ENCODE measurements around the gene HOXB1.

Gene HOXB1

DNA sequence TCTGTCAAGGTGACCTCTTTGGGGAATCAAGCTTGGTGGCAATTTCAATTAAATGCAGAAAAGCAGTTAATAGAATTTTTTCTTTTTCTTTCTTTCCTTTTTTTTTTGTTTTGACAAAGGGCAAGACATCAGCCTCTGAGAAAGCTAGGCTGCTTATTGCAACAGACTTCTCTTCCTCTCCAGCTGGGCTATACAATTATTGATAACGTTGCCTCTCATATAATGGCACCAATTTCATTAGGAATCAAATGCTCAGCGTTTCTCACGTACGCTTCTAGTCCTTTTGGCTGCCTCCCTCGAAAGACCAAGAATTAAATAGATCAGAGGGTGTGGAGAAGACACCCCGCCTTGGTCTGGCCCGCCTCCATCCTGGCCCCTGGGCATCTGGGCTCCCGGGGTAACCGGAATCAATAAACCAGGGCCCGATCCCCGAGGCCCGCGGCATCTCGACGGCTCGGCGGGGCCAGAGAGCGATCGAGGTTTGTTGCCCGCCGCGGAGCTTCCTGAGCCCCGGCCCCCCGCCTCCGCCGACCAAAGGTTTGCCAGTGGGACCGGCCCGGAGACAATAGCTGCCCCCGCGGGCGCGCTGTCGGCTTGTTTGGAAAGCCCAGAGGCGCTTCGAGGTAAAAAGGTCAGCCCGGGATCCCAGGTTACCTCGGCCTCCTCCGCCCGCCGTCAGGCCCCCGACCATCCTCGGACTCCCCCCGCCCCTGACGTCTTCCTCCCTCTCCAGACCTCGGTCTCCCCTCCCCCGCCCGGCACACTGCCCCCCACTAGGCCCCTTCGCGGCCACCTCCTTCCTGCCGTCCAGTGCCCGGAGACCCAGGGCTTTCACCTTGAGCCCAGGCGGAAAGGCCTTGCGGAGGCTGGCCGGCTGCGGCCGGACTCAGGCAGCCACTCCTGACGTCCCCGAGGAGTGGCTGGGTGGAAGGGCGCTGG is 3.9 kb downstream of the HOXB1 start:
- POLR2A ChIA-PET: no interaction called here
- no peak for DNase-seq (ENCODE audit: extremely low spot score)
- TF ChIP-seq L3MBTL2 (conservative IDR thresholded peaks at IDR 0.05) (no peak), BHLHE40 (IDR thresholded peaks at IDR 0.05; ENCODE audit: borderline replicate concordance) (no peak), FOXK2 (IDR thresholded peaks at IDR 0.05) (no peak), ELF4 (IDR thresholded peaks at IDR 0.05) (no peak), SP1 (IDR thresholded peaks at IDR 0.05) (no peak), NFRKB (IDR thresholded peaks at IDR 0.05) (no peak), ZNF384 (IDR thresholded peaks at IDR 0.05) (no peak), SUZ12 (IDR thresholded peaks at IDR 0.05) (no peak)
- TF ChIP-seq, protein P1, sequence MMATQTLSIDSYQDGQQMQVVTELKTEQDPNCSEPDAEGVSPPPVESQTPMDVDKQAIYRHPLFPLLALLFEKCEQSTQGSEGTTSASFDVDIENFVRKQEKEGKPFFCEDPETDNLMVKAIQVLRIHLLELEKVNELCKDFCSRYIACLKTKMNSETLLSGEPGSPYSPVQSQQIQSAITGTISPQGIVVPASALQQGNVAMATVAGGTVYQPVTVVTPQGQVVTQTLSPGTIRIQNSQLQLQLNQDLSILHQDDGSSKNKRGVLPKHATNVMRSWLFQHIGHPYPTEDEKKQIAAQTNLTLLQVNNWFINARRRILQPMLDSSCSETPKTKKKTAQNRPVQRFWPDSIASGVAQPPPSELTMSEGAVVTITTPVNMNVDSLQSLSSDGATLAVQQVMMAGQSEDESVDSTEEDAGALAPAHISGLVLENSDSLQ (IDR thresholded peaks at IDR 0.05): no peak
- CTCF ChIA-PET: no interaction called here

- TF ChIP-seq FOXM1 (IDR thresholded peaks at IDR 0.05; ENCODE audit: borderline replicate concordance) (no peak), TARDBP (IDR thresholded peaks at IDR 0.05) (no peak)
- no peak for DNase-seq (ENCODE audit: extremely low spot score)
- POLR2A ChIA-PET: interaction anchor here (0.9 kb wide), 1 partner anchor 19 kb away, joined by 3 read pairs; no protein-coding TSS in a partner anchor
- CTCF ChIA-PET: interaction anchor here (1.1 to 1.4 kb wide), 3 partner anchors 10 to 25 kb away, joined by 4 to 7 read pairs (median 5); no protein-coding TSS in a partner anchor
Observed at GRCh38 chr17:48523010-48523409, 7.8 kb downstream of the HOXB1 start.

GRCh38 chr17:48522031-48522653 is 8.7 kb downstream of the HOXB1 start:
- ChIA-PET CTCF (interaction anchor here (0.7 to 1.4 kb wide), 3 partner anchors 11 to 26 kb away, joined by 4 to 7 read pairs (median 6); no protein-coding TSS in a partner anchor), POLR2A (interaction anchor here (0.7 to 0.9 kb wide), 2 partner anchors 12 to 20 kb away, joined by 3 to 4 read pairs; no protein-coding TSS in a partner anchor)
- TF ChIP-seq ARNT (IDR thresholded peaks at IDR 0.05): no peak
- no peak for TF ChIP-seq ELF4 (IDR thresholded peaks at IDR 0.05)
- TF ChIP-seq FOXM1 (IDR thresholded peaks at IDR 0.05; ENCODE audit: borderline replicate concordance): no peak
- no peak for TF ChIP-seq FOXA1 (IDR thresholded peaks at IDR 0.05)
- no peak for TF ChIP-seq HDGF (IDR thresholded peaks at IDR 0.05; ENCODE audit: borderline replicate concordance)
- no peak for TF ChIP-seq SUZ12 (IDR thresholded peaks at IDR 0.05)
- no peak for TF ChIP-seq FOXK2 (IDR thresholded peaks at IDR 0.05)
- TF ChIP-seq SP1 (IDR thresholded peaks at IDR 0.05): no peak
- no peak for TF ChIP-seq L3MBTL2 (conservative IDR thresholded peaks at IDR 0.05)
- TF ChIP-seq, protein P1 (IDR thresholded peaks at IDR 0.05): no peak
- no peak for TF ChIP-seq TARDBP (IDR thresholded peaks at IDR 0.05)
- DNase-seq (ENCODE audit: extremely low spot score): no peak

DNA sequence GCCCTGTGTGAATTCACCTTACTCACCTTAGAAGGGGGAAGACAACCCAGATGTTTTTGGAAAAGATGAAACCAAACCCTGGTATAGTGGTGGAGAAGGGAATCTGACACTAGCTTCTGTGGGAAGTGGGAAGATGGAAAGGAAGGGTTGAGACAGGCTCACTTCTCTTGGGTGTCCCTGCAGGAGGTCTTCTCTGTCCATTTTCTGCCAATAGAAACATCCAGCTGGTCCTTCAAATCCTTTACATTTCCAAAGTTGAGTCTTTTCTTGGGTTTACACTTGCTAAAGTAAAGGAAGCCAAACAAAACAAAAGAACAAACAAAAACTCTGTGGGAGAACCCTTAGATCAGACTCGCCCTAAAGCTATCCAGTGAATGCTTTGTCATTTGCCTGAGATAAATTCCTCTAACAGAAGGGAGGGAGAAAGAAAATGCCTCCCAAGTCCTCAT is 10.2 kb downstream of the HOXB1 start:
- TF ChIP-seq FOXA1 (IDR thresholded peaks at IDR 0.05): no peak
- ChIA-PET POLR2A (no interaction called here), CTCF (no interaction called here)
- no peak for DNase-seq (ENCODE audit: extremely low spot score)

DNA sequence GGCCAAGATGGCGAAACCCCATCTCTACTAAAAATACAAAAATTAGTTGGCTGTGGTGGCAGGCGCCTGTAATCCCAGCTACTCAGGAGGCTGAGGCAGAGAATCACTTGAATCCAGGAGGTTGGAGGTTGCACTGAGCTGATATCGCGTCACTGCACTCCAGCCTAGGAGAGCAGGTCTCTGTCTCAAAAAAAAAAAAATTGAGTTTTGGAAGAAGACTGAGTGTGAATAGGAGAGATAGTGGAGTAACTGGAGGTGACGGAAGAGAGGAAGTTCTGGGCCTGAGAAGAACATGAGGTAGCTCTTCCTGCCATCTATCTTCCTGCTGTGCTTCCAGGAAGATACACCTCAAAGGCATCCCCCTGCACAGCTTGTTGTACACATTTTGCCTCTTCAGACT is 11.4 kb downstream of the HOXB1 start:
- no peak for DNase-seq (ENCODE audit: extremely low spot score)
- TF ChIP-seq SUZ12 (IDR thresholded peaks at IDR 0.05) (no peak), FOXK2 (IDR thresholded peaks at IDR 0.05) (no peak)
- ChIA-PET CTCF (interaction anchor here (0.6 to 0.7 kb wide), 3 partner anchors 50 to 463 kb away, joined by 3 to 5 read pairs (median 4); no protein-coding TSS in a partner anchor), POLR2A (no interaction called here)

- TF ChIP-seq ELF4 (IDR thresholded peaks at IDR 0.05): no peak
- TF ChIP-seq LEF1 (IDR thresholded peaks at IDR 0.05; ENCODE audit: borderline replicate concordance): no peak
- no peak for TF ChIP-seq SP1 (IDR thresholded peaks at IDR 0.05)
- ChIA-PET CTCF (no interaction called here), POLR2A (no interaction called here)
- no peak for DNase-seq (ENCODE audit: extremely low spot score)
Observed at GRCh38 chr17:48517478-48517877, 13.3 kb downstream of the HOXB1 start.

- no peak for DNase-seq (ENCODE audit: extremely low spot score)
- ChIA-PET CTCF (interaction anchor here (0.6 to 0.8 kb wide), 2 partner anchors 10 to 25 kb away, joined by 3 to 5 read pairs; no protein-coding TSS in a partner anchor), POLR2A (no interaction called here)
- TF ChIP-seq SP1 (IDR thresholded peaks at IDR 0.05) (no peak), ARNT (IDR thresholded peaks at IDR 0.05) (no peak), LEF1 (IDR thresholded peaks at IDR 0.05; ENCODE audit: borderline replicate concordance) (no peak), BHLHE40 (IDR thresholded peaks at IDR 0.05; ENCODE audit: borderline replicate concordance) (no peak), NFRKB (IDR thresholded peaks at IDR 0.05) (no peak), FOXM1 (IDR thresholded peaks at IDR 0.05; ENCODE audit: borderline replicate concordance) (no peak), TARDBP (IDR thresholded peaks at IDR 0.05) (no peak), CTBP1 (IDR thresholded peaks at IDR 0.05; ENCODE audit: borderline replicate concordance) (no peak), L3MBTL2 (conservative IDR thresholded peaks at IDR 0.05) (no peak), ELF4 (IDR thresholded peaks at IDR 0.05) (no peak), HDGF (IDR thresholded peaks at IDR 0.05; ENCODE audit: borderline replicate concordance) (no peak), ZNF384 (IDR thresholded peaks at IDR 0.05) (no peak)
- TF ChIP-seq, protein P1 (IDR thresholded peaks at IDR 0.05): no peak
Observed at GRCh38 chr17:48515925-48516900, 14.6 kb downstream of the HOXB1 start.

All from HEK293T (cell line).